Measurements from ENCODE around the gene LIFR. TPM values are rescaled to one million over a fixed set of nuclear protein-coding genes. Genes with fewer than 3 reads are reported as not detected.
A peak's percentile ranks its signal among the peaks of the same experiment; 100 is the strongest.

Gene LIFR
- total and polyA plus RNA-seq, 2 of the 4 experiments (the other 2 are of a cell fraction): 1.9 to 10.4 TPM

DNA sequence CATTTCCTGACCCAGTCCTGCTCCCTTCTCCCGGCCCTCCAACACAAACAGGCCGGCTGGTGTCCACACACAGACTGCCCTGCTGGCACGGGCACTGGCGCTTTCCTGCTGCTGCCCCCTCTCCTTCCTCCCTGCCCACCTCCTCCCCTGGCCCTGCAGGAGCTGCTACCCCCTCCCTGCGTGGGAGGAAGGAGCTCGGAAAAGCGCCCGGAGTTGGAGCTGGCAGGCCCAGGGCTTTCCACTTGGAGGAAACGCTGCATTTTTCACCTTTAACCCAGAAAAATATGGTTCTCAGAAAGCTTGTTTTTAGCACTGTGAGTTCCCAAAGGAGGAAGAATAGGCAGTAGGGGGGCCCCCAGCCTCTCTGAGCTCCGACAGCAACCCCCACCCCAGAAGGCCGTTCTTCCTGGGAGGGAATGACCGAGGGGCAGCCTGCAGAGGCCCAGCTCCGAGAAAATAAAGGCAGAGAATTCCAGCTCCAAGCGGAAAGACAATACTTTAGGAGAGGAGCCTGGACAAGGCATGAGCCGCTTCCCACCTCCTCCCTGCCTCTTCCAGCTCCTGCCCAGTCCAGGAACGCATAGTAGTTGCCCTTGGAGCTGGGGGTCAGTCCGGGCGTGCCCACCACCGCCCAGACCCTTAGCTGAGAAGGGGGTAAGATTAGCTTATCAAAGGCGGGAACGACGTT is 88.9 kb downstream of the LIFR start:
- in situ Hi-C loops (cut with MboI; ENCODE audit: low sequenced_read_pairs): no loop called here
- ATAC-seq (ENCODE audit: low read depth): peak; percentile 34

More for the DNA sequence above, 88.9 kb downstream of the LIFR start:
- peak overlapping the region; percentile 69 for H4K91ac ChIP-seq (ENCODE audit: insufficient read depth, low read depth, low read length)
- peak overlapping the region; percentile 52 for H2BK5ac ChIP-seq (ENCODE audit: low read depth, low read length, poor library complexity, severe bottlenecking)
- peaks cover 49% of the 10 kb centered on the region for H3K4me1 ChIP-seq (ENCODE audit: control insufficient read depth, insufficient read depth, low read length)
- H3K56ac ChIP-seq (ENCODE audit: extremely low read depth, insufficient read depth, low read length): no peak overlapping the region
- WGBS, 2 experiments (ENCODE audit: extremely low coverage in 2 of 2, insufficient read length in 1 of 2): 38% methylated on average over 3 of the region's 22 CpGs; no CpG with 5 or more reads in 1 of the 2 experiments
- no peaks in the 10 kb centered on the region for H3K36me3 ChIP-seq (ENCODE audit: control insufficient read depth, insufficient read depth, low read length)
- H2AK5ac ChIP-seq (ENCODE audit: low read depth, low read length): peak overlapping the region; percentile 80
- peaks cover 0 to 8% of the 10 kb centered on the region in 2 experiments; a peak in 1 of 4 replicates for H3K79me1 ChIP-seq (ENCODE audit: low read depth in 1 of 2, low read length in 2 of 2)
- H2BK15ac ChIP-seq (ENCODE audit: low read depth, low read length): peak overlapping the region; percentile 79; the same call in 1 of the 3 replicates
- intact Hi-C loops (cut with micrococcal nuclease) (loop anchor here (5.0 kb wide), 1 partner anchor 85 kb away; no protein-coding TSS in a partner anchor), dilution Hi-C loops (cut with HindIII; ENCODE audit: low sequenced_read_pairs, unreplicated experiment) (no loop called here)
- DNase-seq: peak; percentile 56
- peak overlapping the region; percentile 34 to 87 for H4K8ac ChIP-seq (ENCODE audit: low read depth in 2 of 2, low read length in 2 of 2)
- peak overlapping the region; percentile 81 for H3K14ac ChIP-seq (replicated peaks; ENCODE audit: low read depth, low read length)
- peak overlapping the region; percentile 91 for H2AFZ ChIP-seq (replicated peaks; ENCODE audit: low read length, poor library complexity)
- peak overlapping the region; percentile 63; the same call in 1 of the 2 replicates for H3K23ac ChIP-seq (ENCODE audit: low read depth, low read length)
- POLR2A ChIA-PET (ENCODE audit: unreplicated experiment): no interaction called here
- TF ChIP-seq SMC3 (IDR thresholded peaks at IDR 0.05; ENCODE audit: low read depth, low read length): no peak
- H3K4me3 ChIP-seq (ENCODE audit: insufficient read depth, low read depth, low read length): no peak overlapping the region
- H3K4me2 ChIP-seq (ENCODE audit: low read depth, low read length): peak overlapping the region; percentile 23; the same call in 1 of the 2 replicates
- H3K9me1 ChIP-seq (ENCODE audit: insufficient read depth, low read length): peaks cover 43% of the 10 kb centered on the region
- H3K9me3 ChIP-seq (ENCODE audit: control insufficient read depth, insufficient read depth, low read length): no peaks in the 10 kb centered on the region
- H3K27me3 ChIP-seq (ENCODE audit: control insufficient read depth, insufficient read depth, low read length): no peaks in the 10 kb centered on the region
- H3K18ac ChIP-seq (ENCODE audit: low read depth, low read length): peak overlapping the region; percentile 68
- CTCF ChIA-PET: interaction anchor here (0.7 to 2.6 kb wide), 2 partner anchors 25 to 47 kb away, joined by 3 to 16 read pairs; no protein-coding TSS in a partner anchor
- H3K4ac ChIP-seq (ENCODE audit: low read depth, low read length): peak overlapping the region; percentile 90
- H2BK20ac ChIP-seq (ENCODE audit: low read depth, low read length): peak overlapping the region; percentile 69; the same call in 1 of the 2 replicates
- H3K9ac ChIP-seq (ENCODE audit: low read depth, low read length): peak overlapping the region; percentile 59
- H4K20me1 ChIP-seq (ENCODE audit: insufficient read depth, low read length): peaks cover 5% of the 10 kb centered on the region
- peak overlapping the region; percentile 68 for H3K27ac ChIP-seq (ENCODE audit: insufficient read depth, low read length)
- BruUV-seq (replicated peaks): no TSS peak
- H2AK9ac ChIP-seq (replicated peaks; ENCODE audit: low read depth, low read length, poor library complexity): peak overlapping the region; percentile 89
- peak overlapping the region; percentile 79 for H4K5ac ChIP-seq (ENCODE audit: low read depth, low read length)
- H2BK120ac ChIP-seq (ENCODE audit: low read depth, low read length): peak overlapping the region; percentile 89
